B cell (primary cell): ENCODE data around the gene AMH. TPM values are rescaled to one million over a fixed set of nuclear protein-coding genes. Genes with fewer than 3 reads are reported as not detected.
A peak's percentile ranks its signal among the peaks of the same experiment; 100 is the strongest.

Source experiments
- ATAC-seq: fragments of 200-7000 bp; cut with Tn5 transposase; one replicate; pipeline ENCODE4 v1.10.0; 2021; ENCODE audit warnings: low read depth, mild to moderate bottlenecking, moderate number of reproducible peaks, moderate library complexity
- CTCF ChIA-PET: fragments of 350-600 bp; sonication (Branson Sonifier 250); formaldehyde crosslinking; loops from one replicate; lab custom pipeline; 2021; ENCODE audit warnings: antibody characterized with exemption, inconsistent platforms; lab: Charles Lee
- POLR2A ChIA-PET: fragments of 350-600 bp; sonication (Branson Sonifier 250); formaldehyde crosslinking; loops from one replicate; lab custom pipeline; 2021; ENCODE audit warnings: antibody characterized with exemption; lab: Charles Lee
- DNase-seq: peaks from one replicate; pipeline ENCODE4 v3.0.0; 2013
- H2AFZ ChIP-seq: 2 replicates; pipeline ENCODE4 v1.6.1; 2012; ENCODE audit warnings: mild to moderate bottlenecking, low read depth, low read length; ENCODE audit not compliant: insufficient read depth, poor library complexity, severe bottlenecking
- H3K27ac ChIP-seq, 2 donors: 1 replicate in 1 of 2; 2 replicates in 1 of 2; pipeline ENCODE4 v1.5.1; 2012 to 2013; ENCODE audit warnings: low read length in 2 of 2, mild to moderate bottlenecking in 2 of 2, moderate library complexity in 1 of 2
- H3K27me3 ChIP-seq, 4 experiments: fragments of 200-600 bp in 1 of 4; sonication (generic) in 1 of 4; replicated peaks in 1 of 4; 1 replicate in 2 of 4; 2 replicates in 2 of 4; pipeline versions ENCODE4 v1.6.1 to v1.7.0; 2013 to 2016; ENCODE audit warnings: low read length in 3 of 4, mild to moderate bottlenecking in 2 of 4, mixed read lengths in 1 of 4, moderate library complexity in 1 of 4; ENCODE audit not compliant: insufficient read depth in 4 of 4, control insufficient read depth in 3 of 4; ENCODE audit errors: control extremely low read depth in 1 of 4
- H3K36me3 ChIP-seq, 2 experiments: replicated peaks in 1 of 2; 1 replicate in 1 of 2; 2 replicates in 1 of 2; pipeline versions ENCODE4 v1.6.1 to v1.7.1; 2013; ENCODE audit warnings: low read length in 1 of 2; ENCODE audit not compliant: insufficient read depth in 2 of 2, control insufficient read depth in 1 of 2; ENCODE audit errors: control extremely low read depth in 1 of 2, extremely low read depth in 1 of 2
- H3K4me1 ChIP-seq, 2 donors: fragments of 200-600 bp in 1 of 2; sonication (generic) in 1 of 2; 1 replicate in 1 of 2; 2 replicates in 1 of 2; pipeline versions ENCODE4 v1.5.1 to v1.6.1; 2013 to 2017; ENCODE audit warnings: low read length in 2 of 2; ENCODE audit not compliant: control insufficient read depth in 2 of 2, insufficient read depth in 2 of 2
- H3K4me2 ChIP-seq: replicated peaks from 2 replicates; pipeline ENCODE3; 2012; ENCODE audit warnings: mild to moderate bottlenecking, low read depth, low read length; ENCODE audit not compliant: poor library complexity, severe bottlenecking
- H3K4me3 ChIP-seq, 5 experiments: fragments of 200-600 bp in 1 of 5; sonication (generic) in 1 of 5; 1 replicate in 3 of 5; 2 replicates in 2 of 5; pipeline versions ENCODE4 v1.5.1 to v1.7.0; 2011 to 2016; ENCODE audit warnings: low read length in 4 of 5, mild to moderate bottlenecking in 4 of 5, low read depth in 2 of 5, control low read depth in 1 of 5, moderate library complexity in 1 of 5; ENCODE audit not compliant: insufficient read depth in 1 of 5; ENCODE audit errors: control extremely low read depth in 1 of 5, extremely low read depth in 1 of 5
- H3K79me2 ChIP-seq: fragments of 200-600 bp; sonication (generic); one replicate; pipeline ENCODE4 v1.6.0; 2016; ENCODE audit warnings: low read length; ENCODE audit not compliant: control insufficient read depth, insufficient read depth
- H3K9ac ChIP-seq: fragments of 200-600 bp; sonication (generic); 2 replicates; pipeline ENCODE4 v1.6.1; 2017; ENCODE audit warnings: mild to moderate bottlenecking, low read length, moderate library complexity
- H3K9me3 ChIP-seq, 3 donors: one replicate each; pipeline versions ENCODE4 v1.6.1 to v1.7.1; 2013; ENCODE audit warnings: low read length in 2 of 3; ENCODE audit not compliant: control insufficient read depth in 2 of 3, insufficient read depth in 1 of 3; ENCODE audit errors: control extremely low read depth in 1 of 3
- H4K20me1 ChIP-seq: 2 replicates; pipeline ENCODE4 v1.6.0; 2012; ENCODE audit warnings: mild to moderate bottlenecking, low read length; ENCODE audit not compliant: insufficient read depth, control insufficient read depth, poor library complexity, severe bottlenecking
- H3K27ac Mint-ChIP-seq: one replicate; pipeline ENCODE4 v1.8.0; 2021; ENCODE audit warnings: mixed read lengths
- H3K27me3 Mint-ChIP-seq: one replicate; pipeline ENCODE4 v1.8.0; 2021; ENCODE audit warnings: mixed read lengths
- H3K4me1 Mint-ChIP-seq: one replicate; pipeline ENCODE4 v1.8.0; 2021; ENCODE audit warnings: mixed read lengths
- H3K4me3 Mint-ChIP-seq: one replicate; pipeline ENCODE4 v1.8.0; 2021; ENCODE audit warnings: mixed read lengths
- H3K9me3 Mint-ChIP-seq: one replicate; pipeline ENCODE4 v1.8.0; 2022; ENCODE audit warnings: mixed read lengths; ENCODE audit not compliant: insufficient read depth
- CTCF ChIP-seq: fragments of 200-600 bp; IDR thresholded peaks from one replicate; pipeline ENCODE4 v1.8.0; 2022; ENCODE audit warnings: antibody characterized with exemption, mild to moderate bottlenecking
- EZH2 ChIP-seq: IDR thresholded peaks from 2 replicates; pipeline ENCODE4 v1.6.1; 2012; ENCODE audit warnings: borderline replicate concordance, low read depth, mild to moderate bottlenecking, moderate library complexity, low read length; ENCODE audit not compliant: insufficient read depth, poor library complexity, severe bottlenecking
- WGBS: methylation state at CpG from one replicate; pipeline ENCODE4 v1.1.5; 2013; ENCODE audit warnings: missing lambda C conversion rate; ENCODE audit not compliant: insufficient coverage; 5-methylcytosine and 5-hydroxymethylcytosine counted together
- intact Hi-C: fragments of 100-400 bp; cut with micrococcal nuclease; formaldehyde crosslinking; loops from one replicate; pipeline ENCODE4 v1.10.0; 2022
- polyA plus RNA-seq: library from polyadenylated mRNA; depleted of rRNA; stranded (reverse); fragments of >200 nt; gene quantifications from 2 replicates; pipeline ENCODE4 v1.2.3, GENCODE V29; 2012
- total RNA-seq, 2 donors: library from RNA; stranded (reverse); fragments of 120-200 nt in 1 of 2; gene quantifications; 1 replicate in 1 of 2; 2 replicates in 1 of 2; pipeline versions ENCODE4 v1.2.3 to v1.2.4, GENCODE V29; 2013 to 2022

AMH gene
- total and polyA plus RNA-seq, 2 donors (not counting 1 experiment from before 2014, with no cell fraction given), result 1.5 to 4.5 TPM

GRCh38 chr19:2226840-2227360, 22.2 kb upstream of the AMH start:
- H3K36me3 ChIP-seq, result peaks cover 0 to 57% of the 10 kb centered on the region in 2 experiments
- Mint-ChIP-seq H3K27me3 (no peaks in the 10 kb centered on the region), H3K9me3 (no peaks in the 10 kb centered on the region), H3K4me1 (peaks cover 36% of the 10 kb centered on the region), H3K27ac (peak overlapping the region; percentile 67), H3K4me3 (no peak overlapping the region)
- TF ChIP-seq CTCF, result no peak
- TF ChIP-seq EZH2, result no peak
- H3K9ac ChIP-seq, result no peak overlapping the region
- no peak for DNase-seq
- ATAC-seq, result no peak
- intact Hi-C loops, result no loop called here
- ChIA-PET CTCF (interaction anchor here (0.5 to 1.8 kb wide), 5 partner anchors 11 to 1100 kb away, joined by 3 to 7 read pairs (median 3); no protein-coding TSS in a partner anchor), POLR2A (interaction anchor here (0.5 to 1.5 kb wide), 5 partner anchors 9 to 103 kb away, joined by 3 to 4 read pairs (median 4); no protein-coding TSS in a partner anchor)
- H3K4me1 ChIP-seq, result peaks cover 16 to 40% of the 10 kb centered on the region in 2 donors
- no peaks in the 10 kb centered on the region for H3K27me3 ChIP-seq
- no peaks in the 10 kb centered on the region for H3K9me3 ChIP-seq
- 97% methylated on average over 53 of the region's 53 CpGs for WGBS
- peaks cover 26% of the 10 kb centered on the region for H3K79me2 ChIP-seq
- peak overlapping the region; percentile 44 for H3K4me2 ChIP-seq
- no peak overlapping the region for H2AFZ ChIP-seq
- H3K4me3 ChIP-seq, result no peak overlapping the region
- no peak overlapping the region for H3K27ac ChIP-seq
- H4K20me1 ChIP-seq, result peaks cover 32% of the 10 kb centered on the region
